Natural killer cell (primary cell): ENCODE data around the gene ITGAL. TPM values are rescaled to one million over a fixed set of nuclear protein-coding genes. Genes with fewer than 3 reads are reported as not detected.
"Not testable (repeated sequence)": the region's sequence is repeated elsewhere in the genome, so short reads cannot be mapped to it uniquely, and the experiment has no call there.

Experiments
- ATAC-seq, 3 donors: fragments of 150-1000 bp in 2 of 3; fragments of 200-7000 bp in 1 of 3; cut with Tn5 transposase; 1 replicate in 1 of 3; 2 replicates in 2 of 3; pipeline ENCODE4 v1.10.0; 2021; ENCODE audit warnings: mild to moderate bottlenecking in 2 of 3, moderate library complexity in 2 of 3
- DNase-seq, 2 donors: peaks; one replicate each; pipeline versions ENCODE4 v3.0.0 to v3.0.0-alpha.2; 2013 to 2021; ENCODE audit warnings: mixed read lengths in 1 of 2
- H3K27ac ChIP-seq: one replicate; pipeline ENCODE4 v1.5.1; 2013; ENCODE audit warnings: mild to moderate bottlenecking, low read length
- H3K27me3 ChIP-seq: one replicate; pipeline ENCODE4 v1.6.1; 2013; ENCODE audit warnings: low read length; ENCODE audit not compliant: control insufficient read depth, insufficient read depth
- H3K36me3 ChIP-seq: one replicate; pipeline ENCODE4 v1.6.1; 2013; ENCODE audit warnings: low read length; ENCODE audit not compliant: control insufficient read depth, insufficient read depth
- H3K4me1 ChIP-seq: one replicate; pipeline ENCODE4 v1.6.1; 2013; ENCODE audit warnings: low read length; ENCODE audit not compliant: control insufficient read depth, insufficient read depth
- H3K4me3 ChIP-seq: one replicate; pipeline ENCODE4 v1.5.1; 2013; ENCODE audit warnings: low read length
- H3K9me3 ChIP-seq: one replicate; pipeline ENCODE4 v1.6.1; 2013; ENCODE audit warnings: low read length; ENCODE audit not compliant: control insufficient read depth, insufficient read depth
- H3K27ac Mint-ChIP-seq, 2 donors: one replicate each; pipeline ENCODE4 v1.8.0; 2022; ENCODE audit warnings: mild to moderate bottlenecking in 2 of 2, mixed read lengths in 2 of 2, moderate library complexity in 1 of 2
- H3K27me3 Mint-ChIP-seq, 2 donors: one replicate each; pipeline ENCODE4 v1.8.0; 2022; ENCODE audit warnings: low read depth in 2 of 2, mixed read lengths in 2 of 2
- H3K36me3 Mint-ChIP-seq: one replicate; pipeline ENCODE4 v1.8.0; 2022; ENCODE audit warnings: mixed read lengths
- H3K4me1 Mint-ChIP-seq, 2 donors: one replicate each; pipeline ENCODE4 v1.8.0; 2022; ENCODE audit warnings: mixed read lengths in 2 of 2
- H3K4me3 Mint-ChIP-seq: one replicate; pipeline ENCODE4 v1.8.0; 2022; ENCODE audit warnings: mild to moderate bottlenecking, moderate library complexity, mixed read lengths
- H3K9me3 Mint-ChIP-seq, 2 donors: one replicate each; pipeline ENCODE4 v1.8.0; 2022; ENCODE audit warnings: mixed read lengths in 2 of 2
- CTCF ChIP-seq: fragments of 200-600 bp; IDR thresholded peaks from one replicate; pipeline ENCODE4 v1.8.0; 2022; ENCODE audit warnings: antibody characterized with exemption
- WGBS: methylation state at CpG from one replicate; pipeline ENCODE4 v1.1.7; 2013; ENCODE audit warnings: missing lambda C conversion rate; ENCODE audit not compliant: insufficient coverage; 5-methylcytosine and 5-hydroxymethylcytosine counted together
- intact Hi-C: fragments of 100-400 bp; cut with micrococcal nuclease; formaldehyde crosslinking; loops from one replicate; pipeline ENCODE4 v1.14.2; 2022
- total RNA-seq, 4 donors: library from RNA; stranded (reverse); fragments of 120-200 nt in 1 of 4; gene quantifications; one replicate each; pipeline versions ENCODE4 v1.2.3 to v1.2.4, GENCODE V29; 2013 to 2022

The ITGAL gene
- total RNA-seq, 3 donors from 2014 or later (not counting 1 experiment from before 2014, with no cell fraction given): 1,131 to 1,260 (median 1,176) TPM

- DNase-seq: peak in 1 of 2 donors; percentile 73
- intact Hi-C loops: loop anchor here (1.0 to 10.0 kb wide), 4 partner anchors 23 to 100 kb away; partner anchors contain the start of genes DCTPP1, ZNF764 and ZNF785
- H3K27me3 Mint-ChIP-seq: no peaks in the 10 kb centered on the region
Observed at GRCh38 chr16:30535106-30535776, 62.7 kb downstream of the ITGAL start.

GRCh38 chr16:30535777-30536190 lies 63.2 kb downstream of the ITGAL start:
- Mint-ChIP-seq H3K4me3 (peak overlapping the region; percentile 96), H3K27me3 (no peaks in the 10 kb centered on the region), H3K36me3 (no peaks in the 10 kb centered on the region), H3K4me1 (peaks cover 22 to 30% of the 10 kb centered on the region in 2 donors), H3K9me3 (no peaks in the 10 kb centered on the region), H3K27ac (peak overlapping the region; percentile 83 to 95)
- DNase-seq (peak in 1 of 2 donors; percentile 80), ATAC-seq (peak; percentile 40 to 48 (median 41))
- Histone ChIP-seq H3K27me3 (no peaks in the 10 kb centered on the region), H3K9me3 (no peaks in the 10 kb centered on the region), H3K4me3 (peak overlapping the region; percentile 87), H3K36me3 (peaks cover 8% of the 10 kb centered on the region), H3K4me1 (peaks cover 38% of the 10 kb centered on the region), H3K27ac (peak overlapping the region; percentile 94)
- intact Hi-C loops: loop anchor here (1.0 to 10.0 kb wide), 4 partner anchors 23 to 101 kb away; partner anchors contain the start of genes DCTPP1, ZNF764 and ZNF785
- 25% methylated on average over 12 of the region's 12 CpGs for WGBS
- TF ChIP-seq CTCF: no peak

More at GRCh38 chr16:30535106-30535776, 62.7 kb downstream of the ITGAL start:
- H3K4me3 ChIP-seq: peak overlapping the region; percentile 87
- peak overlapping the region; percentile 94 for H3K27ac ChIP-seq
- no peak for TF ChIP-seq CTCF
- ATAC-seq: peak; percentile 27 to 42 (median 30)
- Mint-ChIP-seq H3K4me3 (peak overlapping the region; percentile 96), H3K4me1 (peaks cover 22 to 30% of the 10 kb centered on the region in 2 donors), H3K36me3 (no peaks in the 10 kb centered on the region), H3K9me3 (no peaks in the 10 kb centered on the region), H3K27ac (peak overlapping the region; percentile 83 to 95)
- no peaks in the 10 kb centered on the region for H3K27me3 ChIP-seq
- H3K9me3 ChIP-seq: no peaks in the 10 kb centered on the region
- H3K36me3 ChIP-seq: peaks cover 8% of the 10 kb centered on the region
- WGBS: 3% methylated on average over 18 of the region's 18 CpGs
- peaks cover 38% of the 10 kb centered on the region for H3K4me1 ChIP-seq

- peak overlapping the region; percentile 83 to 95 for H3K27ac Mint-ChIP-seq
- not testable (repeated sequence) for H3K27me3 Mint-ChIP-seq, H3K4me3 ChIP-seq
Observed at GRCh38 chr16:30536391-30537024, 64.0 kb downstream of the ITGAL start.

More at GRCh38 chr16:30536391-30537024, 64.0 kb downstream of the ITGAL start:
- ATAC-seq, H3K36me3 Mint-ChIP-seq, H3K9me3 Mint-ChIP-seq, H3K27ac ChIP-seq, DNase-seq, H3K9me3 ChIP-seq, H3K27me3 ChIP-seq, H3K36me3 ChIP-seq: not testable (repeated sequence)
- H3K4me1 Mint-ChIP-seq: peaks cover 22 to 30% of the 10 kb centered on the region in 2 donors
- 97% methylated on average over 13 of the region's 13 CpGs for WGBS
- peaks cover 38% of the 10 kb centered on the region for H3K4me1 ChIP-seq
- peak overlapping the region; percentile 96 for H3K4me3 Mint-ChIP-seq
- intact Hi-C loops: loop anchor here (5.0 to 10.0 kb wide), 2 partner anchors 51 to 102 kb away; partner anchors contain the start of genes DCTPP1 and ZNF785
